Epithelial cell of esophagus (primary cell): ENCODE results near the gene AAMP.

Experiments used
- DNase-seq: peaks from one replicate; pipeline ENCODE4 v3.0.0; 2010; ENCODE audit warnings: low read depth
- H3K4me3 ChIP-seq: 2 replicates; pipeline ENCODE4 v1.5.1; 2011; ENCODE audit warnings: mild to moderate bottlenecking, low read length, control low read depth
- CTCF ChIP-seq: IDR thresholded peaks from 2 replicates; pipeline ENCODE4 v1.5.1; 2011; ENCODE audit warnings: low read depth, mild to moderate bottlenecking, low read length, control low read depth, inconsistent platforms; ENCODE audit not compliant: insufficient read depth; ENCODE audit errors: missing control alignments

Gene AAMP

GRCh38 chr2:218301176-218301819 is 31.4 kb upstream of the AAMP start:
- H3K4me3 ChIP-seq, result no peak overlapping the region
- DNase-seq, result peak; percentile 88
- peak; percentile 97 for TF ChIP-seq CTCF

DNA sequence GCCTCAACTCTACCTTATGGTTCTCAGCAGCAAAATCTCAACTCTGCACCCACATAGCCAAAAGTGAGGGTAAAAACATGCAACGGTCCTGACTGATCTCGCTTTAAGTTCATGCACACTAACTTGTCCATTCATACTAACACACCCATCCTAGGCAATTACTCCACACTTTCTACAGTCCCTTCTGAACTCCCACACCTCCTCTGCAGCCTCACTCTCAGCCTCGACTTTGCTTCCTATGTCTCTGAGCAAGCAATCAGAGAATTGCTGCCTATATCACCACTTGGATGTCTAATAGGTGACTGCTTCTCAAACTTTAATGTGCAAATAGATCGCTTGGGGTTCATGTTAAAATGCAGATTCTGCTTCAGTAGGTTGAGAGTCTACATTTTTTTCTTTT is 30.2 kb upstream of the AAMP start:
- no peak overlapping the region for H3K4me3 ChIP-seq
- DNase-seq, result no peak
- TF ChIP-seq CTCF, result no peak

- DNase-seq, result no peak
- TF ChIP-seq CTCF, result no peak
- no peak overlapping the region for H3K4me3 ChIP-seq
Observed at GRCh38 chr2:218298314-218298875, 28.5 kb upstream of the AAMP start.

DNA sequence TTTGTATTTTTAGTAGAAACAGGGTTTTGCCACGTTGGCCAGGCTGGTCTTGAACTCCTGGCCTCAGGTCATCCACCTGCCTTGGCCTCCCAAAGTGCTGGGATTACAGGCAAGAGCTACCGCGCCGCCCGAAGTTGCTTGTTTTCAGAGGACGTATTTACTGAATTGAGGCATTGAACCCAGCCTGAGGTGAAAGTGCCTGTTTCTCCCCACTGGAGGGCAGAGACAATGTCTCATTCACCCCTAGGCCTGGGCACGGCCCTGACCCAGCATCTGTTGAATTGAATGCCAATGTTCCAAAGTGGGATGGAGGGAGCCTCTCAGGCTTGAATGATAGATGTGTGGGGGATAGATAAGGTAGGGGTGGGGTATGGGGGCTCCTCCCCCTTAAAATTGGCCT is 26.9 kb upstream of the AAMP start:
- no peak for TF ChIP-seq CTCF
- H3K4me3 ChIP-seq, result no peak overlapping the region
- no peak for DNase-seq

- TF ChIP-seq CTCF, result no peak
- DNase-seq, result no peak
- H3K4me3 ChIP-seq, result no peak overlapping the region
Observed at GRCh38 chr2:218296200-218296599, 26.3 kb upstream of the AAMP start.

DNA sequence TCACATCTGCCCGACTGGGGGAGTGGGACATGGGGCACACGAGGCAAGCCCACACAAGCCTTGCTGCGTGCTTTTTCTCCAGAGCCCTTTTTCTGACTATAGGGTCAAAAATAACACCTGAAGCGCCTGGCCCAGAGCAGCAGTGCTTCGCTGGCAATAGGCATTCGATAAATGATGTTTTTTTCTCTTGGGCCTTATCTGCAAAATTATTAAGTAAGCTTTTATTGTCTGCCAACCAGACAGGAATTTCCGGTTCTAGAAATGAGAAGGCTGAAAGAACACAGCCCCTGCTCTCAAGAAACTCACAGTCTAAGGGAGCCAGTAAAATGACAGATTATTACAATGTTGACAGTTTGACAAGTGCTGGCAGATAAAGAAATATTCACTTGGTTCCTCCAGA is 25.1 kb upstream of the AAMP start:
- TF ChIP-seq CTCF, result no peak
- DNase-seq, result peak; percentile 90
- H3K4me3 ChIP-seq, result no peak overlapping the region
